ENCODE data around the gene ATRNL1. TPM values are rescaled to one million over a fixed set of nuclear protein-coding genes. Genes with fewer than 3 reads are reported as not detected.

The ATRNL1 gene
- polyA plus RNA-seq, 1 of the 3 experiments (the other 2 are of a cell fraction): 0.67 TPM

- TF ChIP-seq, protein P1, sequence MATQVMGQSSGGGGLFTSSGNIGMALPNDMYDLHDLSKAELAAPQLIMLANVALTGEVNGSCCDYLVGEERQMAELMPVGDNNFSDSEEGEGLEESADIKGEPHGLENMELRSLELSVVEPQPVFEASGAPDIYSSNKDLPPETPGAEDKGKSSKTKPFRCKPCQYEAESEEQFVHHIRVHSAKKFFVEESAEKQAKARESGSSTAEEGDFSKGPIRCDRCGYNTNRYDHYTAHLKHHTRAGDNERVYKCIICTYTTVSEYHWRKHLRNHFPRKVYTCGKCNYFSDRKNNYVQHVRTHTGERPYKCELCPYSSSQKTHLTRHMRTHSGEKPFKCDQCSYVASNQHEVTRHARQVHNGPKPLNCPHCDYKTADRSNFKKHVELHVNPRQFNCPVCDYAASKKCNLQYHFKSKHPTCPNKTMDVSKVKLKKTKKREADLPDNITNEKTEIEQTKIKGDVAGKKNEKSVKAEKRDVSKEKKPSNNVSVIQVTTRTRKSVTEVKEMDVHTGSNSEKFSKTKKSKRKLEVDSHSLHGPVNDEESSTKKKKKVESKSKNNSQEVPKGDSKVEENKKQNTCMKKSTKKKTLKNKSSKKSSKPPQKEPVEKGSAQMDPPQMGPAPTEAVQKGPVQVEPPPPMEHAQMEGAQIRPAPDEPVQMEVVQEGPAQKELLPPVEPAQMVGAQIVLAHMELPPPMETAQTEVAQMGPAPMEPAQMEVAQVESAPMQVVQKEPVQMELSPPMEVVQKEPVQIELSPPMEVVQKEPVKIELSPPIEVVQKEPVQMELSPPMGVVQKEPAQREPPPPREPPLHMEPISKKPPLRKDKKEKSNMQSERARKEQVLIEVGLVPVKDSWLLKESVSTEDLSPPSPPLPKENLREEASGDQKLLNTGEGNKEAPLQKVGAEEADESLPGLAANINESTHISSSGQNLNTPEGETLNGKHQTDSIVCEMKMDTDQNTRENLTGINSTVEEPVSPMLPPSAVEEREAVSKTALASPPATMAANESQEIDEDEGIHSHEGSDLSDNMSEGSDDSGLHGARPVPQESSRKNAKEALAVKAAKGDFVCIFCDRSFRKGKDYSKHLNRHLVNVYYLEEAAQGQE (IDR thresholded peaks at IDR 0.05; ENCODE audit: low read depth, low read length): no peak
- no peak for TF ChIP-seq USF2 (IDR thresholded peaks at IDR 0.05; ENCODE audit: borderline replicate concordance, low read depth, low read length)
- TF ChIP-seq, protein P2, sequence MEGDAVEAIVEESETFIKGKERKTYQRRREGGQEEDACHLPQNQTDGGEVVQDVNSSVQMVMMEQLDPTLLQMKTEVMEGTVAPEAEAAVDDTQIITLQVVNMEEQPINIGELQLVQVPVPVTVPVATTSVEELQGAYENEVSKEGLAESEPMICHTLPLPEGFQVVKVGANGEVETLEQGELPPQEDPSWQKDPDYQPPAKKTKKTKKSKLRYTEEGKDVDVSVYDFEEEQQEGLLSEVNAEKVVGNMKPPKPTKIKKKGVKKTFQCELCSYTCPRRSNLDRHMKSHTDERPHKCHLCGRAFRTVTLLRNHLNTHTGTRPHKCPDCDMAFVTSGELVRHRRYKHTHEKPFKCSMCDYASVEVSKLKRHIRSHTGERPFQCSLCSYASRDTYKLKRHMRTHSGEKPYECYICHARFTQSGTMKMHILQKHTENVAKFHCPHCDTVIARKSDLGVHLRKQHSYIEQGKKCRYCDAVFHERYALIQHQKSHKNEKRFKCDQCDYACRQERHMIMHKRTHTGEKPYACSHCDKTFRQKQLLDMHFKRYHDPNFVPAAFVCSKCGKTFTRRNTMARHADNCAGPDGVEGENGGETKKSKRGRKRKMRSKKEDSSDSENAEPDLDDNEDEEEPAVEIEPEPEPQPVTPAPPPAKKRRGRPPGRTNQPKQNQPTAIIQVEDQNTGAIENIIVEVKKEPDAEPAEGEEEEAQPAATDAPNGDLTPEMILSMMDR (IDR thresholded peaks at IDR 0.05): no peak
- TF ChIP-seq CHD2 (IDR thresholded peaks at IDR 0.05; ENCODE audit: low read length, partially characterized antibody): no peak
- TF ChIP-seq SMC3 (IDR thresholded peaks at IDR 0.05; ENCODE audit: low read depth, low read length): no peak
- no peak for TF ChIP-seq GABPA (IDR thresholded peaks at IDR 0.05; ENCODE audit: low read depth)
- no peak for TF ChIP-seq EP300 (IDR thresholded peaks at IDR 0.05; ENCODE audit: borderline replicate concordance in 1 of 2, low read depth in 1 of 2, low read length in 1 of 2)
Measured at GRCh38 chr10:115427611-115428010, 334.4 kb downstream of the ATRNL1 start (continued).

DNA sequence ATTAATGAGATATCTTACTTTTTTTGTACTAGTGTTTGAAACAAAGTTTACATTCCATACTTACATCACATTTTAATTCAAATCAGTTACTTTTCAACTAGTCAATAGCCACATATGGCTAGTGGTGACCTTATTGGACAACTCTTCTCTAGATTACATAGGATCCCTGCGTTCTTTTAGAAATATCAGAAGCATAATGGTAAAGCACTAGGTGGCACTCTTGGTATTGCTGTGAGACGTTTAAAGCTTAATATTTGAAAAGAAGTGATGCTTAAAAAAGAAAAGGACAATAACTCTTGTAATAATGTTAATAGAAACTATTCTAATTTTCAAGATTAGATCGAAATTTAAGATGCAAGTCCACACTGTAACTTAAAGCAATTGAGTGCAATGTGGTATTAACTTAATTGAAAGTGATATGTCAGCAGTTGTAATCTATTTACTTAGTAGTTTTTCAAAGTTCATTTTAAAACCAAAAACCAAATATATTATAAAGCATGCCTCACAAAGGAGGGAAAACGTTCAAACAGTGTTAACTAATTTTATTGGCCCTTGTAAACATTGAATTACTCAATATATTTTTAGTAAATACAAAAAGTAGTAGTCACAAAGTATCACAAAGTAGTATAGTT lies 339.1 kb downstream of the ATRNL1 start:
- Histone ChIP-seq H3K4me3 (ENCODE audit: low read depth in 2 of 2, low read length in 1 of 2) (no peak overlapping the region), H3K9me3 (no peaks in the 10 kb centered on the region), H3K27ac (ENCODE audit: low read depth in 2 of 2, low read length in 1 of 2) (no peak overlapping the region), H3F3A (replicated peaks; ENCODE audit: insufficient read depth) (no peaks in the 10 kb centered on the region), H3K4me2 (no peak overlapping the region), H3K4me1 (ENCODE audit: control insufficient read depth in 1 of 2, insufficient read depth in 2 of 2, low read depth in 1 of 2, low read length in 1 of 2) (no peaks in the 10 kb centered on the region), H3K27me3 (ENCODE audit: insufficient read depth) (no peaks in the 10 kb centered on the region), H3K9me2 (0 out of 2 replicates have a peak, but pooled peaks cover 2% of the 10 kb centered on the region), H4K20me1 (ENCODE audit: insufficient read depth) (no peaks in the 10 kb centered on the region), H2AFZ (ENCODE audit: low read depth) (no peak overlapping the region), H3K79me2 (ENCODE audit: insufficient read depth) (no peaks in the 10 kb centered on the region), H3K36me3 (replicated peaks in 1 of 2; ENCODE audit: control insufficient read depth in 1 of 2, insufficient read depth in 2 of 2, low read length in 1 of 2) (no peaks in the 10 kb centered on the region), H3K9ac (no peak overlapping the region)
- CTCF ChIA-PET: interaction anchor here (0.5 to 1.9 kb wide), 22 partner anchors 8 to 1059 kb away, joined by 3 to 27 read pairs (median 3); no protein-coding TSS in a partner anchor
- 24% methylated on average over 4 of the region's 4 CpGs for WGBS (ENCODE audit: low lambda C conversion rate)
- POLR2A ChIA-PET: no interaction called here
- no peak for TF ChIP-seq YY1 (IDR thresholded peaks at IDR 0.05; ENCODE audit: low read depth)
- peak; percentile 39 for TF ChIP-seq SMC3 (IDR thresholded peaks at IDR 0.05; ENCODE audit: low read depth, low read length)
- no peak for TF ChIP-seq USF1 (IDR thresholded peaks at IDR 0.05; ENCODE audit: borderline replicate concordance, low read depth)
- TF ChIP-seq, protein P3, sequence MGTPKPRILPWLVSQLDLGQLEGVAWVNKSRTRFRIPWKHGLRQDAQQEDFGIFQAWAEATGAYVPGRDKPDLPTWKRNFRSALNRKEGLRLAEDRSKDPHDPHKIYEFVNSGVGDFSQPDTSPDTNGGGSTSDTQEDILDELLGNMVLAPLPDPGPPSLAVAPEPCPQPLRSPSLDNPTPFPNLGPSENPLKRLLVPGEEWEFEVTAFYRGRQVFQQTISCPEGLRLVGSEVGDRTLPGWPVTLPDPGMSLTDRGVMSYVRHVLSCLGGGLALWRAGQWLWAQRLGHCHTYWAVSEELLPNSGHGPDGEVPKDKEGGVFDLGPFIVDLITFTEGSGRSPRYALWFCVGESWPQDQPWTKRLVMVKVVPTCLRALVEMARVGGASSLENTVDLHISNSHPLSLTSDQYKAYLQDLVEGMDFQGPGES (IDR thresholded peaks at IDR 0.05; ENCODE audit: low read depth, low read length): no peak
- TF ChIP-seq FOXM1 (IDR thresholded peaks at IDR 0.05; ENCODE audit: low read depth): no peak
- no peak for TF ChIP-seq NRF1 (IDR thresholded peaks at IDR 0.05; ENCODE audit: low read depth, low read length)
- peak; percentile 75 for TF ChIP-seq RAD21 (IDR thresholded peaks at IDR 0.05; ENCODE audit: low read length)
- no peak for TF ChIP-seq TCF12 (IDR thresholded peaks at IDR 0.05)
- no peak for TF ChIP-seq FOSL2 (IDR thresholded peaks at IDR 0.05; ENCODE audit: borderline replicate concordance, low read depth)
- TF ChIP-seq, protein P2 (IDR thresholded peaks at IDR 0.05): peak; percentile 51
- TF ChIP-seq RCOR1 (IDR thresholded peaks at IDR 0.05; ENCODE audit: low read length): no peak
- TF ChIP-seq, protein P4, sequence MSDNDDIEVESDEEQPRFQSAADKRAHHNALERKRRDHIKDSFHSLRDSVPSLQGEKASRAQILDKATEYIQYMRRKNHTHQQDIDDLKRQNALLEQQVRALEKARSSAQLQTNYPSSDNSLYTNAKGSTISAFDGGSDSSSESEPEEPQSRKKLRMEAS (IDR thresholded peaks at IDR 0.05; ENCODE audit: low read depth): no peak
- no peak for TF ChIP-seq SIN3A (IDR thresholded peaks at IDR 0.05; ENCODE audit: borderline replicate concordance, low read depth, low read length)
- DNase-seq: peak; percentile 12
